ENCODE data around the gene GALM.
"Not testable (repeated sequence)": the region's sequence is repeated elsewhere in the genome, so short reads cannot be mapped to it uniquely, and the experiment has no call there.

GALM gene

DNA sequence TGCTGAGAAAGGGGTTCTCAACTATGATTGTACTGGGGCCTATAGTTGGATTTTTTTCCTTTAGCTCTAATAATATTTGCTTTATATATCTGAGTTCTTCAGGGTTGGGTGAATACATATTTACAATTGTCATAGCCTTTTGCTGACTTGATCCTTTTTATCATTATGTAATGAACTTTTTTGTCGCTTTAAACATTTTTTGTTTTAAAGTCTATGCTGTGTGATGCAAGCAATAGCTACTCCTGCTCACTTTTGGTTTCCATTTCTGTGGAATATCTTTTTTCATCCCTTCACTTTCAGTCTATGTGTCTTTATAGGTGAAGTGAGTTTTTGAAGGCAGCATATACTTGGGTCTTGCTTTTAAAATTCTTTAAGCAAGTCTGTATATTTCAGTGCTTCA is 49.0 kb downstream of the GALM start:
- not testable (repeated sequence) for DNase-seq

GRCh38 chr2:38716185-38716584 is 50.3 kb downstream of the GALM start:
- DNase-seq = no peak

DNA sequence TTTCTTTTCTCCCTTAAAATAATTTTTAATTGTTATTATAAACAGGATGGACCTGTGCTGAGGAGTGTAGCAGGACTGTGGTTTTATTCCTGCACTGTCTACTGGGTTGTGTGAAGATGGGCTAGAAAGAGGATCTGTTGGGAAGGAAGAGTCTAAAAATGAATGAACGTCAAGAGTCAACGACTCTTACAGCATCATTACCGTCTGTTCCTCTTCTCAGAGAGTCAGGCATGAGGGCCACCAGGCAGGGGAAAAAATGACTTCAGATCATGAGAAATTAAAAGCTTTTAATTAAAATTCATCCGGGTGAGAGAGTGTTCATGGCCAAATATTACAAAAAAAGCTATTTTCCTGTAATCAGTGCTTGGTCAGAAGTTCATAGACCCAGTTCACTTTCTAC is 52.7 kb downstream of the GALM start:
- no peak for DNase-seq

DNA sequence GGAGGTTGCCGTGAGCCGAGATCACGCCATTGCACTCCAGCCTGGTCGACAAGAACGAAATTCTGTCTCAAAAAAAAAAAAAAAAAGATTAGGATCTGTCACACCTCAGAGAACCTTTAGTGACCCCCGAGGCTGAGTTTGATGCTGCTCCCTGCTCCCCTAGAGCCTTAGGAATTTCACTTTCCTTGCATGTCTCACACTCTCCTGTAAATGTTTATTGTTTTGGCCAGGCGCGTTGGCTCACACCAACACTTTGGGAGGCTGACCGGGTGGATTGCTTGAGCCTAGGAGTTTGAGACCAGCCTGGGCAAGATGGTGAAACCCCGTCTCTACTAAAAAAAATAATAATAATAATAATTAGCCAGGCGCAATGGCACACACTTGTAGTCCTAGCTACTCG is 53.8 kb downstream of the GALM start:
- no peak for DNase-seq

DNA sequence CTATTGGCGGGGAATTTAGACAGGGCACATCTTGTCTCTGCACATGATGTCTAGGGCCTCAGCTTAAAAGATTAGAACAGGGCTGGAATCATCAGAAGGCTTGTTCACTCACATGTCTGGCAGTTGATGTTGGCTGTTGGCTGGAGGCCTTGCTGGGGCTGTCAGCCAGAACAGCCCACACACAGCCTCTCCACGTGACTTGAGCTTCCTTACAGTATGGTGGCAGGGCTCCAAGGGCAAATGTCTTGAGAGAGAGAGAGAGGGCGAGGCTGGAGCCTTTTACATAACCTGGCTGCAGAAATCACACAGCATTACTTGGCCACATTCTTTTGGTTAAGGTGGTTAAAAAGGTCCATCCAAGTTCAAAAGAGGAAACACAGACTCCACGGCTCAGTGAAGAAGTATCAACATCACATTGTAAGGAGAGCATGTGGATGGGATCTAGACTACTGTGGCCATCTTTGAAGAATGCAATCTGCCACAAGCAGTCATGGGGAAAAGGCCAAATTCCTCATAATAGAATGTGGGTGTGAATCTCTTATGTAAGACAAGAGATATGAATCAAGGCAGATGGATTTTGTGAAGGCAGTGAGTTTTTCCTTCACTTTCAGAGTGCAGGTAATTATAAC is 54.8 kb downstream of the GALM start:
- no peak for DNase-seq

GRCh38 chr2:38722271-38723061 is 56.6 kb downstream of the GALM start:
- no peak for DNase-seq

DNA sequence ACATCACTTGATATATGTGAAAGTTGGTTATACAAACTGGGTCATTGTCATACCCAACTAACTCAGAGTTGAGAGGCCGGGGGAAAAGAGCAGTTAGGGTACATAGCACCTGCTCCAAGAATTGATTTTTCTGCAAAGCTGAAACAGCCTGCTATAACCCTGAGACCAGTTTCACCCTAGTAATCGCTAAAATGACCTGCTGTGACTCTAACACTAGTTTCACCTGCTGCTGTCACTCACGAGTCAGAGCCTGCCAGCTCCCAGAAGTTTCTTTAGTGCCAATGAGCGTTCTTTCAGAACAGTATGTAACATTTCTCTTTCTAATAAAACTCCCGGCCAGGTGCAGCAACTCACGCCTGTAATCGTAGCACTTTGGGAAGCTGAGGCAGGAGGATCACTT is 57.3 kb downstream of the GALM start:
- DNase-seq = no peak

DNA sequence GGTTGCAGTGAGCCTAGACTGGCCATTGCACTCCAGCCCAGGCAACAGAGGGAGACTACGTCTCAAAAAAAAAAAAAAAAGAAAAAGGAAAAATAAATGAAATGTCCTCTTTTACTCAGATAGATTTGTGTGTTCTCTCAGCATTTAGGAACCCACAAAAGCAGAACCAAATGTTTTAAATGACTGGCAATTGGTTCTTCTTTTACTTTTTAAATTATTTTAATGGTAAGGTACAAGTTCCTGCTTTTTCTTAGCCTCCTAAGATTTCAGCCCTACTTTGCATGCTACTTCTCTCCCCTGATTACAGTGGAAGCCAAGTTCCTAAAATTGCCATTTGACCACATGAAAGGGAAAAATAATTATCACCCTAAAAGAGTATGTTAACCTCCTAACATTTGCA is 61.7 kb downstream of the GALM start:
- DNase-seq = no peak

- DNase-seq = no peak
Measured at GRCh38 chr2:38728694-38729093, 62.8 kb downstream of the GALM start.

DNA sequence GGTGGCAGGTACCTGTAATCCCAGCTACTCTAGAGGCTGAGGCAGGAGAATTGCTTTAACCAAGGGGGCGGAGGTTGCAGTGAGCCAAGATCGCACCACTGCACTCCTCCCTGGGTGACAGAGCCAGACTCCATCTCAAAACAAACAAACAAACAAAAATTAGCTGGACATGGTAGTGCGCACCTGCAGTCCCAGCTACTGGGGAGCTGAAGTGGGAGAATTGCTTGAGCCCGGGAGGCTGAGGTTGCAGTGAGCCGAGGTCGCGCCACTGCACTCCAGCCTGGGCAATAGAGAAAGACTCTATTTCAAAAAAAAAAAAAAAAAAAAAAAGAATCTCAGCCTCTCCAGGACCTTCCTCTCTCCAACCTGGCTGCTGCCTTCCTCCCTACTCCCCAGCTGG is 65.2 kb downstream of the GALM start:
- no peak for DNase-seq

GRCh38 chr2:38731684-38732221 is 65.8 kb downstream of the GALM start:
- DNase-seq = no peak

GRCh38 chr2:38733300-38733971 is 67.5 kb downstream of the GALM start:
- no peak for DNase-seq

GRCh38 chr2:38734299-38735058 is 68.6 kb downstream of the GALM start:
- DNase-seq = no peak

DNA sequence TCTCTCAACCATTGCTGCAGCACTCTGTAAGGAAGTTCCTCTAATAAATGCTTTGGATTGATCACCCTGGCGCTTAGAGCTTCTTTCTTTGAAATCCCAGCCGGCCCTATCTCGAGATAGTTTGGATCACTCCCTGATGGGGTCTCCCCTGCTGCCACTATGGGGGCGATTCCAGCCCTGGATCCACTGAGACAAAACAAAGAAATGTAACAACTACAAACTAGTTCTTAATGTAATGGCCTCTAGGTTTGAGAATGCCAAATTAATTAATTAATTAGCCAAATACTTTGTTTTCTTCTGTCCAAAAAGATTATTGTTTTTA is 70.0 kb downstream of the GALM start:
- DNase-seq = no peak

DNA sequence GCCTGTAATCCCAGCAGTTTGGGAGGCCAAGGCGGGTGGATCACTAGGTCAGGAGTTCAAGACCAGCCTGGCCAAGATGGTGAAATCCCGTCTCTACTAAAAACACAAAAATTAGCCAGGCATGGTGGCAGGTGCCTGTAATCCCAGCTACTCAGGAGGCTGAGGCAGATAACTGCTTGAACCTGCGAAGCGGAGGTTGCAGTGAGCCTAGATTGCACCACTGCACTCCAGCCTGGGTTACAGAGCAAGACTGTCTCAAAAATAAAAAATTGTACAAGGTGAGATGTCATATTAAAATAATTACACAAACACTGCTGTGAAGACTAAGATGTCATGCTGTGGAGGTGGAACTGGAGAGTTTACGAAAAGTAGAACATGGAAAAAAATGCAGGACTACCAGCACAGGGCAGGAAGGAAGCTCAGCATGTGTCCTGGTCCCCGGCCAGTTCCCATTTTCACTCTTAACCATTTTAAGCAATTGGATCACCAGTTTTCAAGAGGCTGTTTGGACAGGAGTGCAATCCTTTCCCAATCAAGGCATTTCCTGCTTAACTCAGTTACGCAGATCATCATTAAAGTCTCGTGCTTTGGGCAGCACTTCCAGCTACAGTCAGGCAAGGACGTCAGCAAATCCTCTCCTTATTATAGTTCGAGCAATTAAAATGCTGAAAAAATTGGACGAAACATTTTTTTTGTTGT is 71.2 kb downstream of the GALM start:
- DNase-seq = not testable (repeated sequence)

- DNase-seq = no peak
Measured at GRCh38 chr2:38737925-38738324, 72.0 kb downstream of the GALM start.

DNA sequence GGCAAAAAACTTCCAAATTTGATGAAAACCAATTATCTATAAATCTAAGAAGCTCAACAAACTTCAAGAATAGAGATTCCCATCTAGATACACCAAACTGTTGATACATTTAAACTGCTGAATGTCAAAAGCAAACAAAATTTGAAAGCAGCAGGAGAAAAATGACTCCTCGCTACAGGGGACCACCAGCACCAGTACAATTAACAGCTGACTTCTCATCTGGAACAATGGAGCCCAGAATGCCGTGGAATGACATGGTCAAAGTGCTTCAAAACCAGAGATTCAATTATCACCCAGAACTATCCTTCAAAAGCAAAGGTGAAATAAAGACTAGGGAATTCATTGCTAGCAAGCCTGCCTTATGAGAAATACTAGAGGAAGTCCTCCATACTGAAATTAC is 73.6 kb downstream of the GALM start:
- DNase-seq = no peak

GRCh38 chr2:38740851-38741731 is 75.2 kb downstream of the GALM start:
- DNase-seq = no peak

- no peak for DNase-seq
Measured at GRCh38 chr2:38742797-38743559, 77.1 kb downstream of the GALM start.

GRCh38 chr2:38743672-38744398 is 77.9 kb downstream of the GALM start:
- no peak for DNase-seq
